Testis (tissue), 2 donors: ENCODE measurements around the gene DPP6.
"Not testable (repeated sequence)": the region's sequence is repeated elsewhere in the genome, so short reads cannot be mapped to it uniquely, and the experiment has no call there.

ENCODE experiments used
- POLR2A ChIP-seq: fragments of 450-650 bp; IDR thresholded peaks from one replicate; pipeline ENCODE4 v1.6.1; 2017; ENCODE audit warnings: antibody characterized with exemption, mild to moderate bottlenecking, moderate library complexity
- TF ChIP-seq, protein P1 (sequence below), 3 experiments: fragments of 450-650 bp in 2 of 3; fragments of 200-600 bp in 1 of 3; sonication (generic) in 1 of 3; IDR thresholded peaks; one replicate each; pipeline ENCODE4 v1.5.1; 2016 to 2019; ENCODE audit warnings: antibody characterized with exemption in 3 of 3, mild to moderate bottlenecking in 2 of 3, moderate library complexity in 1 of 3

DNA sequence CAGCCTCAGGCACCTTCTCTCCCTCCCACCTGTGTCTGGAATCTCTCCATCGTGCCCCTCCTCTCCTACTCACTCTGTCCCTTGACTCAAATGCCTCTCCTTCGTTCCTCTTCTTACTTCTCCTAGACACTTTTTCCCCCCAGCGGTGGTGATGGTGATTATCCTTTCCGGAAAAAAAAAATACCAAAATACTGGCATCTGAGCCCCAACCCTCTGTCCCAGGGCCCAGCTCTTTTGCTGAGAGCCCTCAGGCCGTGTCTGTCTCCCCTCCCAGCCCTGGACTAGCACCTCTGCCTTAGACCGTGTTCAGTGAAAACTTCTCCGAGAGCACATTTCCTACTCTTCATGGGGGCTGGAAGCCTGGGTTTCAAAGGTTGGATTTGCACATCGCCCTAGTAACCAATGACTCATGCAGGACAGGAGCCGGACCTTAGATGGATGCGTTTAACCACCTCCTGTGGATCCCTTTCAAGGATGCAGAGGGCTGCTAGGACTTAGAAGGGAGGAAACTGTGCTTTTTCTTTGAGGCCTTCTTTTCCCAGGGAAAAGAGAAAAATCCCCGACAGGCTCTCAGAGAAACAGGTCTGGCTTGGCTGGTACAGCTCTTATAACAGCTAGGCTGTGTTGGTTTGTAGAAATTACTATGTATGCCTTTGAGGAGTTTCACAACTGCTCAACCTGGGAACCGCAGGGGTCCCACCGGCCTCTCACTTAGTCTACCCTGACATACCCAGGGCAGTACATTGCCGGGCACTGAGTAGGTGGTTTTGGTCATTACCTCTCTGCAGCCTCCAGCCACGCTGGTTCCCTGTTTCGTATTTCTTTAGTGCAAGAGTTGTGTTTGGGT lies 1.5 kb downstream of the DPP6 start:
- TF ChIP-seq, protein P1, sequence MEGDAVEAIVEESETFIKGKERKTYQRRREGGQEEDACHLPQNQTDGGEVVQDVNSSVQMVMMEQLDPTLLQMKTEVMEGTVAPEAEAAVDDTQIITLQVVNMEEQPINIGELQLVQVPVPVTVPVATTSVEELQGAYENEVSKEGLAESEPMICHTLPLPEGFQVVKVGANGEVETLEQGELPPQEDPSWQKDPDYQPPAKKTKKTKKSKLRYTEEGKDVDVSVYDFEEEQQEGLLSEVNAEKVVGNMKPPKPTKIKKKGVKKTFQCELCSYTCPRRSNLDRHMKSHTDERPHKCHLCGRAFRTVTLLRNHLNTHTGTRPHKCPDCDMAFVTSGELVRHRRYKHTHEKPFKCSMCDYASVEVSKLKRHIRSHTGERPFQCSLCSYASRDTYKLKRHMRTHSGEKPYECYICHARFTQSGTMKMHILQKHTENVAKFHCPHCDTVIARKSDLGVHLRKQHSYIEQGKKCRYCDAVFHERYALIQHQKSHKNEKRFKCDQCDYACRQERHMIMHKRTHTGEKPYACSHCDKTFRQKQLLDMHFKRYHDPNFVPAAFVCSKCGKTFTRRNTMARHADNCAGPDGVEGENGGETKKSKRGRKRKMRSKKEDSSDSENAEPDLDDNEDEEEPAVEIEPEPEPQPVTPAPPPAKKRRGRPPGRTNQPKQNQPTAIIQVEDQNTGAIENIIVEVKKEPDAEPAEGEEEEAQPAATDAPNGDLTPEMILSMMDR (IDR thresholded peaks at IDR 0.05) = not testable (repeated sequence)
- not testable (repeated sequence) for TF ChIP-seq POLR2A
